Heart left ventricle (tissue), 16 donors: ENCODE measurements around the gene PARD6A. TPM values are rescaled to one million over a fixed set of nuclear protein-coding genes. Genes with fewer than 3 reads are reported as not detected.

ENCODE experiments used
- ATAC-seq, 4 donors: fragments of 200-7000 bp; cut with Tn5 transposase; one replicate each; pipeline ENCODE4 v1.9.1; 2020 to 2022; ENCODE audit warnings: moderate library complexity in 4 of 4, mild to moderate bottlenecking in 3 of 4, moderate number of reproducible peaks in 1 of 4
- DNase-seq, 5 donors: peaks; one replicate each; pipeline ENCODE4 v3.0.0-alpha.2; 2020
- H3K27ac ChIP-seq, 12 donors: fragments of 200-600 bp; sonication (generic) in 4 of 12; one replicate each; pipeline versions ENCODE4 v1.5.0 to v1.8.0; 2016 to 2022; ENCODE audit warnings: mild to moderate bottlenecking in 2 of 12
- H3K27me3 ChIP-seq, 9 donors: fragments of 200-600 bp; sonication (generic) in 2 of 9; one replicate each; pipeline versions ENCODE4 v1.5.1 to v1.8.0; 2016 to 2022; ENCODE audit warnings: mild to moderate bottlenecking in 3 of 9
- H3K36me3 ChIP-seq, 9 donors: fragments of 200-600 bp; sonication (generic) in 2 of 9; one replicate each; pipeline versions ENCODE4 v1.5.0 to v1.8.0; 2018 to 2022; ENCODE audit warnings: mild to moderate bottlenecking in 2 of 9
- H3K4me1 ChIP-seq, 12 donors: fragments of 200-600 bp; sonication (generic) in 4 of 12; one replicate each; pipeline versions ENCODE4 v1.5.0 to v1.8.0; 2016 to 2022; ENCODE audit warnings: mild to moderate bottlenecking in 3 of 12
- H3K4me3 ChIP-seq, 12 donors: fragments of 200-600 bp; sonication (generic) in 4 of 12; one replicate each; pipeline versions ENCODE4 v1.5.0 to v1.8.0; 2017 to 2022; ENCODE audit warnings: mild to moderate bottlenecking in 9 of 12, moderate library complexity in 4 of 12
- H3K9me3 ChIP-seq, 12 donors: fragments of 200-600 bp; sonication (generic) in 4 of 12; one replicate each; pipeline versions ENCODE4 v1.5.0 to v1.8.0; 2016 to 2022; ENCODE audit warnings: mild to moderate bottlenecking in 1 of 12
- POLR2A ChIP-seq, 2 donors: fragments of 450-650 bp; IDR thresholded peaks; one replicate each; pipeline ENCODE4 v1.6.1; 2017; ENCODE audit warnings: antibody characterized with exemption in 2 of 2, mild to moderate bottlenecking in 2 of 2, moderate library complexity in 2 of 2
- WGBS, 4 donors: extraction: QIAGEN DNeasy Blood & Tissue Kit in 2 of 4; methylation state at CpG; one replicate each; pipeline versions ENCODE4 v1.1.5 to v1.1.7; 2013 to 2018; 5-methylcytosine and 5-hydroxymethylcytosine counted together
- intact Hi-C, 10 donors: fragments of 100-400 bp; cut with DNase I; formaldehyde crosslinking; loops; one replicate each; pipeline versions ENCODE4 v1.11.1 to v1.14.2; 2022
- polyA plus RNA-seq, 2 donors: library from polyadenylated mRNA; stranded (reverse); fragments of 200-250 nt; gene quantifications; one replicate each; pipeline ENCODE4 v1.2.3, GENCODE V29; 2013
- total RNA-seq, 9 donors: library from RNA; depleted of rRNA in 2 of 9; stranded (reverse); fragments of >200 nt in 2 of 9; fragmentation: NEBNext Ultra II Directional in 3 of 9; extraction: Animal tissue kit (Norgen Biotek cat#: 25700) in 3 of 9; gene quantifications; one replicate each; pipeline versions ENCODE4 v1.1.0 to v1.2.4, GENCODE V29; 2016 to 2023
- TF ChIP-seq, protein P1 (sequence below), 12 donors: fragments of 200-600 bp; sonication (generic) in 4 of 12; IDR thresholded peaks; one replicate each; pipeline versions ENCODE4 v1.5.0 to v1.8.0; 2018 to 2022; ENCODE audit warnings: antibody characterized with exemption in 12 of 12, mild to moderate bottlenecking in 5 of 12
- donor health status: ischemic (EF 13 %, LVEDD 7.1; RV severe dilation, severe dysfunction).
- donor health status: healthy with polysubstance abuse.
- donor health status: DM: no; HTN: yes; CAD: no.
- donor health status: DM: no; HTN: no; CAD: no.
- donor health status: ischemic (EF 25% LVEDD 6.9; RV normal size, moderate dysfunction).
- donor health status: ischemic (EF 25% LVEDD 5.7; RV mildly dilated, moderate dysfunction).
- donor health status: healthy.
- donor health status: DM: yes; HTN: yes; CAD: no.
- donor health status: ischemic (EF 35%, LVEDD 5.7; RV mildly dilated, moderate dysfunction).
- donor health status: nonischemic (EF 11% LVEDD 7.7; RV severe dilation, severe dysfunction).
- donor health status: DM: yes; HTN: yes; CAD: no.
- donor health status: PGD.
- donor health status: ischemic (EF 29% LVEDD 5.4; RV normal size, mild dysfunction).
- donor health status: nonischemic (EF 23%, LVEDD 6.1; RV moderate dilation, normal function).

Gene PARD6A
- total and polyA plus RNA-seq, 11 donors, result 1.7 to 7.0 (median 2.9) TPM

DNA sequence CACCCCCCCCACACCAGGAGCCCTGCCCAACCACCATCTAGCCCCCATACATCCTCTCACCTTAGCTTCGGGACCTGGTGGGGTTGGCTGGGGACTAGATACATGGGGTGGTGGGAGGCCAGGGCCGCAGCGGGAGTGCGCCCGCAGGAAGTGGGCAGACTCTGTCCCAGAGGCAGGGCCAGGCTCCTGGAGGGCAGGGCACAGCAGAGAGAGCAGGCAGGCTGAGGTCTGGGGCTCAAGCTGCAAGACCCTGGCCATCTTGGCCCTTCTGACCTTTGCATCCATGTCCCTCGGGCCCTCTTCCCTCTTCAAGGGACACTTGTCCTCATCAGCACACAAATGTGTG lies 3.1 kb downstream of the PARD6A start:
- no peaks in the 10 kb centered on the region for H3K9me3 ChIP-seq
- H3K4me1 ChIP-seq, result peaks cover 4 to 48% (median 37%) of the 10 kb centered on the region in 12 donors
- no peak overlapping the region for H3K27ac ChIP-seq
- TF ChIP-seq POLR2A (IDR thresholded peaks at IDR 0.05), result no peak
- TF ChIP-seq, protein P1, sequence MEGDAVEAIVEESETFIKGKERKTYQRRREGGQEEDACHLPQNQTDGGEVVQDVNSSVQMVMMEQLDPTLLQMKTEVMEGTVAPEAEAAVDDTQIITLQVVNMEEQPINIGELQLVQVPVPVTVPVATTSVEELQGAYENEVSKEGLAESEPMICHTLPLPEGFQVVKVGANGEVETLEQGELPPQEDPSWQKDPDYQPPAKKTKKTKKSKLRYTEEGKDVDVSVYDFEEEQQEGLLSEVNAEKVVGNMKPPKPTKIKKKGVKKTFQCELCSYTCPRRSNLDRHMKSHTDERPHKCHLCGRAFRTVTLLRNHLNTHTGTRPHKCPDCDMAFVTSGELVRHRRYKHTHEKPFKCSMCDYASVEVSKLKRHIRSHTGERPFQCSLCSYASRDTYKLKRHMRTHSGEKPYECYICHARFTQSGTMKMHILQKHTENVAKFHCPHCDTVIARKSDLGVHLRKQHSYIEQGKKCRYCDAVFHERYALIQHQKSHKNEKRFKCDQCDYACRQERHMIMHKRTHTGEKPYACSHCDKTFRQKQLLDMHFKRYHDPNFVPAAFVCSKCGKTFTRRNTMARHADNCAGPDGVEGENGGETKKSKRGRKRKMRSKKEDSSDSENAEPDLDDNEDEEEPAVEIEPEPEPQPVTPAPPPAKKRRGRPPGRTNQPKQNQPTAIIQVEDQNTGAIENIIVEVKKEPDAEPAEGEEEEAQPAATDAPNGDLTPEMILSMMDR (IDR thresholded peaks at IDR 0.05), result peak in 2 of 12 donors; percentile 1 to 2
- peak in 1 of 5 donors; percentile 17 for DNase-seq
- ATAC-seq, result no peak
- 90 to 98% (median 96%) methylated on average over 5 to 6 of the region's 6 CpGs for WGBS, 4 donors
- intact Hi-C loops, result loop anchor here in 1 of 10 donors (10.0 kb wide), 1 partner anchor 171 kb away; no protein-coding TSS in a partner anchor
- no peaks in the 10 kb centered on the region for H3K27me3 ChIP-seq
- H3K4me3 ChIP-seq, result no peak overlapping the region
- H3K36me3 ChIP-seq, result peaks cover 0 to 14% (median 0%) of the 10 kb centered on the region in 9 donors

DNA sequence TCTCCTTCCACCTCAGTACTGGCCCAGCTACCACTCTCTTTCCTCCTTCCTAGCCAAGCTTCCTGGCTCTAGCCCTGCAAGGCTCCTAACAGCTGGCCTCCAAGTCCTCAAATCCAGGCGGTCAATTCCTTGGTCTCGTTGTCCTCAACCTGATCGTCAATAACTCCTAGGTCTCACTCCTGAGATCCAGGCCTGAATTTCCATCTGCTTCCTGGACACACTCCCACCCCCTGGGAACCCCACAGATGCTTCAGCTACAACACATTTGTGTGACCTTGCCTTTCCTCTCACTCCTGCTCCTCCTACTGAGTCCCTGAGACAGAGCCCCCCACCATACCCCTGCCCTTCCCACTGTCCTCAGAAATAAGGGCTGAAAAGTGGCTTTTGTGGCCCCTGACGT lies 3.5 kb downstream of the PARD6A start:
- Histone ChIP-seq H3K27me3 (no peaks in the 10 kb centered on the region), H3K9me3 (no peaks in the 10 kb centered on the region), H3K4me3 (no peak overlapping the region), H3K4me1 (peaks cover 4 to 44% (median 33%) of the 10 kb centered on the region in 12 donors), H3K27ac (no peak overlapping the region), H3K36me3 (peaks cover 0 to 13% (median 0%) of the 10 kb centered on the region in 9 donors)
- intact Hi-C loops, result loop anchor here in 1 of 10 donors (10.0 kb wide), 1 partner anchor 171 kb away; no protein-coding TSS in a partner anchor
- DNase-seq (peak in 1 of 5 donors; percentile 20), ATAC-seq (no peak)
- no peak for TF ChIP-seq POLR2A (IDR thresholded peaks at IDR 0.05)
- TF ChIP-seq, protein P1 (IDR thresholded peaks at IDR 0.05), result no peak
- 85 to 92% (median 90%) methylated on average over 4 of the region's 4 CpGs for WGBS, 4 donors

DNA sequence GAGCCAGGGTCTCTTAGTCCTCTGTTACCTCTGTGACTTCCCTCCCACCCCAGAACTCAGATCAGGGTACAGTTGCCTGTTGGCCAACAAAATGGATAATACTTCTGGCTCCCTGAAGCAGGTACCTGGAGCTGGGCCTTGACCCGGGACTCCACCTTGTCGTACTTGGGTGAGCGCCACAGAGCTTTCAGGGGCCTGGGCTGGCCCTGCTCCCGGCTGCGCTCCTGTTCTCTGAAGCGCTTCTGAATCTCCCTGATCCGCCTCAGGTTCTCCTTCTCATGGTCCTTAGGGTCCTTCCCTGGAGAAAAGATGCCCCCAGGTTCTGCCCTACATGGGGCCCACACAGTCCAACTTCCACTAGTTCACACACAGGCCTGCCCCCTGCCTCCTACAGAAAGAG lies 4.1 kb downstream of the PARD6A start:
- DNase-seq (peak in 1 of 5 donors; percentile 17), ATAC-seq (no peak)
- H3K27me3 ChIP-seq, result no peaks in the 10 kb centered on the region
- TF ChIP-seq, protein P1 (IDR thresholded peaks at IDR 0.05), result no peak
- TF ChIP-seq POLR2A (IDR thresholded peaks at IDR 0.05), result no peak
- no peak overlapping the region for H3K27ac ChIP-seq
- intact Hi-C loops, result loop anchor here in 7 of 10 donors (5.0 to 10.0 kb wide), 3 partner anchors 103 to 170 kb away; partner anchors contain the start of gene CTCF (in 3 of the 7)
- 94 to 98% (median 96%) methylated on average over 7 of the region's 7 CpGs for WGBS, 4 donors
- no peaks in the 10 kb centered on the region for H3K9me3 ChIP-seq
- H3K36me3 ChIP-seq, result peaks cover 0 to 13% (median 0%) of the 10 kb centered on the region in 9 donors
- no peak overlapping the region for H3K4me3 ChIP-seq
- peaks cover 4 to 39% (median 28%) of the 10 kb centered on the region in 12 donors for H3K4me1 ChIP-seq

DNA sequence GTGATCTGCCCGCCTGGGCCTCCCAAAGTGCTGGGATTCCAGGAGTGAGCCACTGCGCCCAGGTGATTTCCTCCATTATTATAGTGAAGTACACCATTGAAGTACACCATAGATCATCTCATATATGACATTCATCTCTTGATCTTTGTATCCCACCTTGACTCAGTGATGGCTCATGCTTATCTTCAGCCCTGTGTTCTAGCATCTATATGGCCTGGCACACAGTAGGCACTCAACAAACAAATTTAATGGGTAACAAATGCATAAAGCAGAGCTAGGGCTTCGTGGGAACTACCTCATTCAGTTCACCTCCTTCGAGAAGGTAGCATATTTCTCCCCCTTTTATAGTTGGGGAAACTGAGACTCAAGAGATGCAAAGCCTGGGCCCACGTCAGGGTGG lies 4.8 kb downstream of the PARD6A start:
- H3K36me3 ChIP-seq, result peaks cover 0 to 13% (median 0%) of the 10 kb centered on the region in 9 donors
- H3K4me3 ChIP-seq, result peak overlapping the region in 11 of 12 donors; percentile 65 to 94 (median 80)
- no peaks in the 10 kb centered on the region for H3K9me3 ChIP-seq
- peak overlapping the region in 6 of 12 donors; percentile 87 to 94 (median 90) for H3K27ac ChIP-seq
- WGBS, 4 donors, result 75 to 79% (median 78%) methylated on average over 5 of the region's 5 CpGs
- intact Hi-C loops, result loop anchor here in 7 of 10 donors (5.0 to 10.0 kb wide), 3 partner anchors 103 to 169 kb away; partner anchors contain the start of gene CTCF (in 3 of the 7)
- H3K4me1 ChIP-seq, result peaks cover 4 to 39% (median 28%) of the 10 kb centered on the region in 12 donors
- ATAC-seq, result no peak
- TF ChIP-seq, protein P1 (IDR thresholded peaks at IDR 0.05), result no peak
- no peak for TF ChIP-seq POLR2A (IDR thresholded peaks at IDR 0.05)
- DNase-seq, result no peak
- H3K27me3 ChIP-seq, result no peaks in the 10 kb centered on the region
